NCI-H2171 treated with DMSO at 0.1 percent for 48 hours (cell line): ENCODE measurements around the gene KCNMA1.

Source experiments
- DNase-seq: peaks from one replicate; lab custom pipeline; 2025; lab: John Stamatoyannopoulos, UW

KCNMA1 gene

DNA sequence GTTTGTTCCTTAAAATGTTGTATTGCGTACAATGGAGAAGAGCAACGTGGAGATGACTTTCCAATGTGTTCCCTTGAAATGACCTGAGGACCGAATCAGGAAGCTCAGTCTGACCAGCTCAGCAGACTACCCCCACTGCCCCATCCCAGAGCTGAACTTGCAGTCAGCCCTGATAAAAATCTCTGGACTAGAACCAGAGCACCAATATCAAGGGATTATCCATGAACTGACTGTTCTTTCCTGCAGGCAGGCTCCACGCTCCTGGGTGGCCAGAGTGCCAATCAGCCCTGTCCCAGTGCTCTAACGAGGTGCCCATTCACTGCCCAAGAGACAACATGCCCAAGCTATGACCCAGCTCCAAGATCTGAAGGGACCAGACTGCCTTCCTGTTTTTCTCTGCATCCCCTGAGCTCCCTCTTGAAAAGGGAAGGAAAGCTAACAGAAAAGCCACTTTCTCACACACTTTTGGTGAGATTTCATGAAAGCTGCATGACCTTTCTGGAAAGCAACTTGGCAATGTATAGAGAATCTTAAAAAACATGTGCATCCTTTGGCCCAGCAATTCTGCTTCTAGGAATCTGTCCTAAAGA, 130.2 kb downstream of the KCNMA1 start:
- no peak for DNase-seq

DNA sequence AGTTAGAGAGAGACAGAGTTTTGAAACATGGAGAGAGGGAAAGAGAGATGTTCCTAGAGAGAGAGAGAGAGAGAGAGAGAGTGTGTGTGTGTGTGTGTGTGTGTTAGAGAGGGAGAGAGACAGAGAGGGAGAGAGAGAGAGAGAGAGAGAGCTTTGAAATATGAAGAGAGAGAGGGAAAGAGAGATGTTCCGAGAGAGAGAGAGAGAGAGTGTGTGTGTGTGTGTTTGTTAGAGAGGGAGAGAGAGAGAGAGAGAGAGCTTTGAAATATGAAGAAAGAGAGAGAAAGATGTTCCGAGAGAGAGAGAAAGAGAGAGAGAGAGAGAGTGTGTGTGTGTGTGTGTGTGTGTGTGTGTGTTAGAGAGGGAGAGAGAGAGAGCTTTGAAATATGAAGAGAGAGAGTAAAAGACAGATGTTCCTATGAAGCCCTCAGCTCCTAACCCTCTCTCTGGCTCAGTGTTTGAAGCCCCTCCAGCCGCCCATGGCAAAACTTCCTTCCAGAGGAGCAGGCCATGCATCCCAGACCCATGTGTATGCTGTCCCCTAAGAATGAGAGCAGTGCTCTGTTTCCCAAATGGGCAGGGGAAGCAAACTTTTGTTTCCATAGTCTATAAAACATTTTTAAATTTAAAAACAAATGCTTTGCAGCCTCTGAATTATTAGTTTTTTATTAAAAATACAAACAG, 130.9 kb downstream of the KCNMA1 start:
- DNase-seq, result no peak

DNA sequence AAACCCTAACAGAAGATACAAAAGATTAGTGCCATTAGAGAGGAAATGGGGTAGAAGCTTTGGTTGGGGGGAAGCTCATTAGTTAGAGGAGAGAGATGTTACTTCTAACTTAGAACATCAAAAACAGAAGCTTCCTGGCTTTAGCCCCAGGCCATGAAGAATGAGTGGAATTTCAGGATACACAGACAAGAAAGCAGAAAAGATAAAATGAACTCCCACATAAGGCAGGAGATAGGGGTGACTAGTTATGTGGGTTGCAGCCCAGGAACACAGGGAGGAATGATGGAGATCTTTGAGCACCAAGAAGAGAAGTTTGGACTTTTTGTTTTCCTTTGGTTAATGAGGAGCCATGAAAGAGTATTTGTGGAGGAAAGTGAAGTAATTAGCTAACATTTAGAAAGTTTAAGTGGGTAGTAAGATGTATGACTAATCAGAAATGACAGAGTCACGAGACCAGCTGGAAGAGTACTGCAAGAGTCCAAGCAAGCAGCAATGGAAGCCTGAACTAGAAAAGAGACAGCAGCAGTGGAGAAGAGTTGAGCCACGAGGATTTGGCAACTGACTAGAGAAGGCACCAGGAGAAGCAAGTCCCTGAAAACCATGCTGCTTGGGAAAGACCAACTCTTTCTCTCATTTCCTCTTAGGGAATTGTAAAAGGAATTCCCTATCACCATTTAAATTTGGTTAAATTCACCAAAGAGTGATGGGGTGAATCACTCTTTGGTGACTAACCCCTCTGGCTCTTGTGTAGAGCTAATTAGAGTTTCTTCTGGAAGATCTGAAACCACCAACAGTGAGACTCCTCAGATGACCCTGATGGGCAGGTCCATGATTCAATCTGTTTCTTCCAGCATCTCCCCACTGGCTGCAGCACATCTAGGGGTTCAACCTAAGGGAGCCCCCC, 131.9 kb downstream of the KCNMA1 start:
- no peak for DNase-seq

DNA sequence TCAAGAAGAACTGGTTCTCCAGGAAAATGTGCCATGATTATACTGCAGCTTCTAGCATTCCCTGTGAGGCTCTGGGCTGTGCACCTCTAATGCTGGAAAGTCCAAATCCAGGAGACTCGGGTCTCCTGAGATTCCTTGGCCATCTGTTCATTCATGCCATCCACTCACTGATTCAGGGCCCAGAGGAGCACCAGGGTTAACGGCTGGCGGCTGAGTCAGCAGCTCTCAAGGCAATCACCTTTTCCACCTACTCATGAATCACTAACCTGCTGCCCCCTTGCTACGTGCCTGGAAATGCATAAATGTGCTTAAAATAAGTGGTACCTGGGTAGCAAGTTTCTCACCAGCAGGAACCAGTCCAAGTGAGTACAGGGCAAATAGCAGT, 132.7 kb downstream of the KCNMA1 start:
- peak; percentile 79 for DNase-seq

DNA sequence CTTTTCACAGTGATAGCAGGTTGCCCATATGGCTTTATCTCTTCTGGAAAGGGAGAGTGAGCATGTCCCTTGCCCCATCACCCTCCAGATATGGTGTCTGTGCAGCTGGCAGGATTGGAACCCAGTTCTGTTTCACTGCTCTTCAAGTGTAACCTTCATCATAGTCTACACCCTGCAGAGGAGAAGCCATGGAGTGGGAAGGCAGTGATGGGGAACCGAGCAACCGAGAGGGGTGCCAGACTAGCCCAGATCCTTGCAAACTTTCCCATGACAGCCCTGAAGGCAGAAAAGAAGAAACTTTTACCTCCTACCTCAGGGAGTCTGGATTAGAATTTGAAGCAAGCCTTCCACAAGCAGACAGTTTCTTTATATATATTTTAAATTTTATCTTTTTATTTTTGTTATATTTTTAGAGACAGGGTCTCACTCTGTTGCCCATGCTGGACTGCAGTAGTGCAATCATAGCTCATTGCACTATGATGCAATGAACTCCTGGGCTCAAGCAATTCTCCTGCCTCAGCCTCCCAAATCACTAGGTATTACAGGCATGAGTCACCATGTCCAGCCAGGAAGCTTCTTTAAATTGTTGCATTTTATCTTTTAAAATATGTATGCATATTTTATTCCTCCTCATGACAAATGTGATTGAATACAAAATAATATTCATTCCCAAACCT, 133.3 kb downstream of the KCNMA1 start:
- no peak for DNase-seq

DNA sequence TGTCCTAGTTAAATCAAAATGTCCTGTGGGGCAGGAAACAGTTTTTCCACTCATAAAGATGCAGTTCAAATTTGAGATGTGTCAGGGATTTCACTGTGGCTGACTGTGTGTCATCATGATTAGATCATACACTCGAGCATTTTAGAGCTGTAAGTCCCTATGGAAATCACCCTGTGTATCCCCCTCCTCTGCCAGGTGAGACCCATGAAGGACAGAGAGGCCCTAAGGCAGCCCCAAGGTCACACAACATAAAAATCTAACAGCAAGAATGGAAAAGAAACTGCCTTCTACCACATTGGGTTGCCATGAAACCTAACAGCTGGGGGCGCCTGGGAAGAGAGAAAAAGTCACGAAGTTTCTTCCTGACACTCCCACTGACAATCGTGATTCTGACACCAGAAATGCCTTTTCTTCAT, 135.8 kb downstream of the KCNMA1 start:
- DNase-seq, result no peak

DNA sequence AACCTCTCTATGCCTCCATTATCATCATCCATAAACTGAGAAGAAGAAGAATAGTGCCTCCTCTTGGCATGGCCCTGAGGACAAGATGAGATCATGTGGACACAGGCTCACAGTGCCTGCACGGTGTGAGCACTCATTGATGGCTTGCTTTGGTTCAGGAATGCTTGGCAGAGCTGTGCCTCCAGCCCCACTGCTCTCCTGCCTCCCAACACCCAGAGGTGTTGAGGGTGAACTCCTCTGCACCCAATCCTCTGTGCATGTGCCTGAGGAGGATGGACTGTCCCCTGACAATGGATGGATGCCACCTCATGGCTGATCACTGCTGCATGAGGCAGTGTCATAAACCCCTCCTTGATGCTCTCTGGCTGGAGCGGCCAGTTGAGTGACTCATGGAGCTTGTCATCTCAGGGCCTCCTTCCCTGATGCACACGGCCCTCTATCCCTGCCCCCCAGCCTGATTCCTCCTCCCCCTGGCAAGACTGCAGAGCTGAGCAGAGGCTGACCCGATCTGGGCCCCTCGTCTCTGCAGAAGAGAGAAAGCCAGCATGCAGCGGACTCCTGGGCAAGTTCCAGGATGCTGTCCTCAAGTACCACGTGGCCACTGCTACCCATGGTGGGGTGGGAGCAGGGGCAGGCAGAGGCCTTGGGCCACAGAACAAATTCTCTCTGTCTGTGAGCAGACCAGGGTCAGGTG, 136.3 kb downstream of the KCNMA1 start:
- no peak for DNase-seq

DNA sequence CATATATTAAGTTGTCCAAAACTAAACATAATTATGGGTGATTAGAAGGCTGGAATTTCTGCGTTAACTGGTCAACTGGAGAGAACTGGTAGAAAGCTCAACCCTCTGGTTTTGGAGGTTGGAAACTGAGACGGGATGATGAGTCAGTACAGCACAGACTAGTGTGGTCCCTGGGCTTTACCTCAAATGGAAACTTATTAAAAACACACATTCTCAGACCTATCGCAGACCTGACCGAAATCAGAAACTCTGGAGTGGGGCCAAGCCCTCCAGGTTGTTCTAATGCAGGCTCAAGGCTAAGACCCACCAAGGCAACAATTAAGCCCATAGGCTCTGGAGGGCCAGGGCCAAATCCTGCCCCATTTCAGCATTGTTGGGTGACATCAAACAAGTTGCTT, 136.9 kb downstream of the KCNMA1 start:
- no peak for DNase-seq

DNA sequence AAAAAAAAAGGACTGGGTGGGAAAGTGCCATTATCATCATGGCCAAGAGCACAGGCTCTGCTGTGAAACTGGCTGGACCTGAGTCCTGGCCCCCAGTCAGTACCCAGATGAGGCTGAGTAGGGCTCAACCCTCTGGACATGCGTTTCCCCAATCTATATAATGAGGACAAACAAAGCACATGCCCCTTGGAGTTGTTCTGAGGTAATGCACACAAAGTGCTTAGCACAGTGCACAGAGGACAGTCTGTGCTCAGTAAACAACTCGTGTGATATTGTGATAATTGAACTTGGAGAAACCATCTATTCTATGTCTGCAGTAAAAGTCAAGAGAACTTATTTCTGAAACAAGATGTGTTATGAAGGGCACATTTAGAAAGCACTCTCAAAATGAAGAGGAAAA, 138.8 kb downstream of the KCNMA1 start:
- DNase-seq, result no peak

DNA sequence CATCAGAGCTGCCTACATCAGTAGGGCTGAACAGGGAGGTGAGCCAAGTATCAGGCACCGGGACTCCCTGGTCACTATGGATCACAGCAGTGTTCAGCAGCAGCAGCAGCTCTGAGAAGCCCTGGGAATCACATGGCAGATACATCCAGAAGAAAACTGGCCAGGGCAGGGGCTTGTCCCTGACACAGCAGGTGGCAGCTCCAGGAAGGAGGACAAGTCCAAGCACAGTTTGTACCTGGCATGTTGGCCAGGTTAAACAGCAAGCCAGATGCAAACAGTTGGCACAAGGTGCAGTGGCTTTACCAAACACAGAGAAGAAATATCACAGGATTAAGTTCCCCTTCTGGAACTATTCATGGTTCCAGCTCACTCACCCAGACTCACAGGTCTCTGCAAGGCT, 139.4 kb downstream of the KCNMA1 start:
- DNase-seq, result no peak

DNA sequence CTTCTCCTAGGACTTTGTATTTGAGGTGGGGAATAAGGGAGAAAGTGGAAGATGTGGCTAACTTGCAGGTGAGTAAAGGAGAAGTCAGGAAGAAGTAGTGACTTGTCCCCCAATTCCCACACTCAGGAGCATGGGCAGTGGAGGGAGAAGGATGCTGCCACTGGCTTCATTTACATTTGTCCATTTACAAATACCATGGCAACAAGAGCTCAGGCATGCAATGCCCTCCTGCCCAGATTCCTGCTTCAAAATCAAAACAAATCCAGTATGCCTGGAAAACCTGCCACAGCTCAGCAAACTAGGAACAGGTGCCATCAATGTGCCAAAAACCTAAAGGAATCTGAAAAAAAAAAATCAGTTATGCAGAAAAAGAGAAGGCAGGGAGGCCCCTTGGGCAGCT, 139.9 kb downstream of the KCNMA1 start:
- DNase-seq, result no peak

DNA sequence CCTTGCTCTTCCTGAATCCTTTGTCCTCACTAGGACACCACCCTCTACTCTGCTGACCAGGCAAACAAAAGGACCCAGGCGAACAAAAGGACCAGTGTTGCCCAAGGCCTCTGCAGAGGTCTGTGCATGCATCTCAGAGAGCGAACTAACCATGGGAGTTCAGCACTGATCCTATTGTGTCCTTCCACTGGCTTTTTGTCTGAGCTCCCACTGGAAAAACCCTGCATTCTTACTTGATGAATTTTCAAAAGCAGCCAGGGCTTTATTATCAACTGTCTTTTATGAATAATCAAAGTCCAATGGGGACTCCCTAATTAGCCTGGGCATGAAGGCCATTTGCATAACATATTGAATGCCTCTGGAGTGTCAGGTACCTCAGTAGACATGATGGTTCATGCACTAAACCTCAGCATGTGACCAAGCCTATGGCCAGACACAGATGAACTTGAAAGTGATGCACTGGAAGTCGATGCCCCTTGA, 140.6 kb downstream of the KCNMA1 start:
- no peak for DNase-seq

DNA sequence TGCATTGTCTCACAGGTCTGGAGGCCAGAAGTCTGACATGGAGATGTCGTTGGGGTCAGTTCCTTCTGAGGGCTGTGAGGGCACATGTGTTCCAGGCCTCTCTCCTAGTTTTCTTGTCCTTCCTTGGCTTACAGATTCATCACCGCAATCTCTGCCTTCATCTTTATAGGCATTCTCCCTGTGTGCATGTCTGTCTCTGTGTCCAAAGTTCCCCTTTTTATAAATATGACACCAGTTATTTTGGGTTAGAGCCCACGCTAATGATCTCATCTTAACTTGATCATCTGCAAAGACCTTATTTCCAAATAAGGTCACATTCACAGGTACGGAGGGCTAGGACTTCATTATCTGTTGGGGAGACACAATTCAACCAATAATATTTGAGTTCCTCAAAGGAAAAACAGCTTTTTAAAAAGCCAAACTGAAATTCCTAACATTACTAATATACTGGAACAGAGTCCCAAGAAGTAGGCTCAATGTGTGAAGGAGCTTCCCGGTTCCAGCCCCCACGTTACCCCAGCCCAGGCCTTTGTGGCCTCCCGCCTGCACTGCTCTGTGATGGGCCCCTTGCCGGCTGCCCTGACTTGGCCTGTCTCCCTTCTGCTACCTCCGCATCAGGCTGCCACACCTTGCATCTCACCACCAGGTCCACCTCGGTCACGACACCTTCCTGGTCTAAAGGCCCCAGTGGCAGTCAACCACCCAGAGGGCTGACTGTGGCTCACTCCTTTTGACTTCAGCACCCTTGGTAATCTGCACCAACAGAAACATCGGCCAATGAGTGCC, 142.7 kb downstream of the KCNMA1 start:
- DNase-seq, result no peak

DNA sequence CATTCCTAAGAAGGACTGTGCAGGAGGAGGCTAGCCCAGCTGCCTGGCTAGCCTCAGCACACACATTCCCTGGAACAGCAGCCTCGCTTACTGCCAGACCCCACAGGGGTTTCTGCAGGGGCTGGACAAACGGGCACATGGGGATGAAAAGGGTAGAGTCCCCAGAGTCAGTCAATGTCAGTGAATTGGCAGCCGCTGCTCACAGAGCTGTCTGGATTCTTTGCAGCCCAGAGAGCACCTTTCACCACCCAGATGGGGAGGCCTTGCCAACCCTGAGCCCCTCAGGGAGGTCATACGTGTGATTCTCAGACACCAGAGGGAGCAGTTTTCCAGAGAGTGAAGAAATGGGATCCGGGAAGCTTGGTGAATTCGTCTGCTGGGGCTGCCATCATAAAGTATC, 143.3 kb downstream of the KCNMA1 start:
- DNase-seq, result peak; percentile 38

DNA sequence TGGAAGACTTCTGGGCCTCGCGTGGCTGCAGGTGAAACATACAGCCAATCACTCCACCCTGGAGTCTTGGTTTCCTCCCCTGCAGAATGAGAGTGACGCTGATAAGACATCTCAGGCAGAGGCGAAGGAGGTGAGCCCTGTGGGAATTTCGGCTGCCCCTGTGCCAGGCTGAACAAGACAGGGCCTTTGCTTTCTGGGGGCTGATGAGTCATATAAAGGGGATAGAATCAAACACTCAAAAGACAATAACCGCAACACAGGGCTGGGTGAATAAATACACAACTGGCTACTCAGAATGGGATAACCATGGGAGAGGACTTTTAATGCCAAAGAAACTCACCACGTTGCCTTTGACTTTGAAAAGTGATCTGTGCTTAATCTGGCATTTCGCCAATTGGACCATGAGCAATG, 143.8 kb downstream of the KCNMA1 start:
- DNase-seq, result no peak

DNA sequence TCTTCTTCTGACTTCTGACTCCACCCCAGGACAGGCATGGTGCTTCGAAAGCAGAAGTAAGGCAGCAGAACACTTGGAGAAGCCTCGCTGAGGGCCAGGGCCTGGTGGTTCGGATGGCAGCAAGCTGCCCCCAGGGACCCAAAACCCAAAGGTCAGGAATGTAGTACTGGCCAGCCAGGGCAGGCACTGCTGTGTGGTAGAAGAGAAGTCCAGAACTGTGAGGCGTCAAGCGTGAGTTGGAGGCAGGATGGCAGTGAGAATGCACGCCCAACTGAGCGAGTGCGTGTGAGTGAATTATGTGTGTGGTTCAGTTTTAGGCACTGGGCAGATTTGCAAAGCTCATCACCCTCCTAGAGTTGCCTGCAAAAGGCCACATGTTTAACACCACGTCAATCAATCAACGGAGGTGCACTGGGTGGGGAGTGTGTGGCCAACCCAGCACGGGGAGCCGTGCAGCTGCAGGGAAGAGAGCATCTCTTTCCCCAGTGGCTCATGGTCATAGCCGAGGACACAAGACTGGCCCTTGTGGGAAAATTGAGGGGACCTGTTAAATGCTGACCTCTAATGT, 144.3 kb downstream of the KCNMA1 start:
- no peak for DNase-seq

DNA sequence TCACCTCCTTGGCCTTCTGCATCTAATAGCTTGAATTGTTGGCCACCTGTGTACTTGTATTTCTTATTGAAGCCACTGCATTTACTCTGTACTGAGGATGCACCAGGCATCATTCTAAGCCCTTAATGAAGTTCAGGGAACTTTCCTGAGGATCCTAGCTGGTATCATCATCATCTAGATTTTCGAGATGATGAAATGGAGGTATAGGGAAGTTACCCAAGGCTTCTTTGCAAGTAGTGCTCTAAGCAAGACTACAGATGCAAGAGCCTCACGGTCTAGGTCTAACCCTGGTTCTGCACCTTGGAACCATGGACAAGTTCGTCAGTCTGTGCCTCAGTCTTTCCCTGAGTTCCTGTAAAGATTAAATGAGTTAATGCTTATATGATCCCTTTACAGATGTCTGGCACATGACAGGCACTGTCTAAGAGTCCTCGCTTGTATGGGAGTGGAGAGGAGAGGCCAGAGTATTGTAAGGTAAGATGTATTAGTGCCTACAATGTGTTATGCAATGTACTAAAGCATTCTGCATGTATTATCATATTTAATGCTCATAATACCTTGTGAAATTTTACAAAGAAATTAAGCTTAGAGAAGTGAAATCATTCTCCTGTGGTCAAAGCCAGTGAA, 145.1 kb downstream of the KCNMA1 start:
- DNase-seq, result no peak

DNA sequence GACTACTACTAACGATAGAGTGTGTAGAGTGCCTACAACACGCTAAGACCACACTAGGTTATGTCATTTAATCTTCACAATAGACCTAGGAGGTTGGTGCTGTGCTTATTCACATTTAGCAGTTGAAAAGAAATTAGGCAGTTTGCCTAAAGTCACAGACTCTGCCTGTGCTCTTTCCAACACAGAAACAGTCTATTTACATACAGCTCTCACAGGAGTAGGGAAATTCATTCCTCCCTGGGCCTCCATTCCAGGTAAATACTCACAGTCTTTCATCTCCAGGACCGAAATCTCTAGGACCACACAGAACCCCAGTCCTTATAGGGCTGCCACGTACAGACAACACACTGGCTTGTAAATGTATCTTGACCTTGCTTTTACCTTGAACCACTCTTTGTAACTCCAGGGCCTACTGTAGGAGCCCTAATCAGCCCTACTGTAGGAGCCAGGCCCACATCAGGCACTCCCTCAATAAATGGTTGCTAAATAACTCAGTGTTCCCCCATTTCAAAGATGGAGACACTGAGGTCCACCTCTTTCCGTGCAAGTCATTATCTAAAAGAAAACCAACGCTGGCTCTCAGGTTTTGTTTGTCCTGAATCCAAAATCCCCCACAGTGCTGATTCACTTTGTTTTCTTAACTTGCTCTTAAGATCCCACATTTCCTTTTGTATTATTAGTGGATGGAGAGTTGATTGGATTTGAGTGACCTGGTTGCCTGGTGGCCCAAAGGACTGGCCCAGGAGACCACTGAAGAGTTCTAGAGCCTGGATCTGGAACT, 146.9 kb downstream of the KCNMA1 start:
- no peak for DNase-seq

DNA sequence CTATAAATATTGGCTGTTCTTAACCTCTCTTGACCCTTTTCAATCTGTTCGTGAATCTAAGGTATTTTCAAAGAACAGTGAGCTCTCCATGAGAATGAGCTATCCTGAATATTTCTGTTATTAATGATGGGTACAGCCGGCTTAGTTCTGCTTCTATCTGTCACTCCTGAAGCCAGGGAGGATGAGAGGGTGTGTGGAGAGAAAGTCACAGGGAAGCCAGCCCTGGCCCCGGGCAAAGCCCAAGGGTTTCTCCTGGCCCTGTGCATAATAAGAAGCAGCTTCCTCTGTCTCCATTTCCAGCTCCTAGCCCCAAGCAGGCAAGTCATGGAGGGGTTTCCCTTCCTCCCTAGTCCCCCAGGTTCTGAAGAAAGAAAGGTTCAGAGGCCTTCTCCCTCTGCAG, 151.1 kb downstream of the KCNMA1 start:
- DNase-seq, result no peak
